ENCODE data around the gene CIAO2B.
"Not testable (repeated sequence)": the region's sequence is repeated elsewhere in the genome, so short reads cannot be mapped to it uniquely, and the experiment has no call there.

The CIAO2B gene

GRCh38 chr16:66898933-66899309, 35.3 kb downstream of the CIAO2B start:
- no peak for DNase-seq (ENCODE audit: low read depth in 1 of 2, low spot score in 1 of 2)
- Histone ChIP-seq H3K27ac (replicated peaks) (no peak overlapping the region), H3K4me3 (replicated peaks; ENCODE audit: insufficient read depth, low read length) (no peak overlapping the region), H3K27me3 (ENCODE audit: insufficient read depth, poor library complexity, severe bottlenecking) (no peaks in the 10 kb centered on the region)
- TF ChIP-seq POLR2AphosphoS5 (IDR thresholded peaks at IDR 0.05; ENCODE audit: low read depth) = no peak
- TF ChIP-seq GABPA (IDR thresholded peaks at IDR 0.05; ENCODE audit: low read depth) = no peak
- no peak for TF ChIP-seq CTCF (IDR thresholded peaks at IDR 0.05; ENCODE audit: insufficient read depth, low read length)
- TF ChIP-seq REST (IDR thresholded peaks at IDR 0.05; ENCODE audit: insufficient replicate concordance, low read depth) = no peak
- no peak for TF ChIP-seq SPI1 (IDR thresholded peaks at IDR 0.05; ENCODE audit: borderline replicate concordance, low read depth)

- no peak overlapping the region for H3K27ac ChIP-seq (replicated peaks)
- TF ChIP-seq CTCF (IDR thresholded peaks at IDR 0.05; ENCODE audit: insufficient read depth, low read length) = no peak
- TF ChIP-seq GABPA (IDR thresholded peaks at IDR 0.05; ENCODE audit: low read depth) = no peak
- no peak for TF ChIP-seq POLR2AphosphoS5 (IDR thresholded peaks at IDR 0.05; ENCODE audit: low read depth)
- no peak for TF ChIP-seq SPI1 (IDR thresholded peaks at IDR 0.05; ENCODE audit: borderline replicate concordance, low read depth)
- no peak for TF ChIP-seq REST (IDR thresholded peaks at IDR 0.05; ENCODE audit: insufficient replicate concordance, low read depth)
- no peak overlapping the region for H3K4me3 ChIP-seq (replicated peaks; ENCODE audit: insufficient read depth, low read length)
- DNase-seq (ENCODE audit: low read depth in 1 of 2, low spot score in 1 of 2) = no peak
- no peaks in the 10 kb centered on the region for H3K27me3 ChIP-seq (ENCODE audit: insufficient read depth, poor library complexity, severe bottlenecking)
Observed at GRCh38 chr16:66898207-66898606, 36.0 kb downstream of the CIAO2B start.

GRCh38 chr16:66896682-66897081, 37.5 kb downstream of the CIAO2B start:
- not testable (repeated sequence) for H3K27ac ChIP-seq (replicated peaks); H3K27me3 ChIP-seq (ENCODE audit: insufficient read depth, poor library complexity, severe bottlenecking); DNase-seq (ENCODE audit: low read depth in 1 of 2, low spot score in 1 of 2); H3K4me3 ChIP-seq (replicated peaks; ENCODE audit: insufficient read depth, low read length)

GRCh38 chr16:66895999-66896398, 38.2 kb downstream of the CIAO2B start:
- no peaks in the 10 kb centered on the region for H3K27me3 ChIP-seq (ENCODE audit: insufficient read depth, poor library complexity, severe bottlenecking)
- H3K27ac ChIP-seq (replicated peaks) = no peak overlapping the region

More at GRCh38 chr16:66895999-66896398, 38.2 kb downstream of the CIAO2B start:
- no peak overlapping the region for H3K4me3 ChIP-seq (replicated peaks; ENCODE audit: insufficient read depth, low read length)
- DNase-seq (ENCODE audit: low read depth in 1 of 2, low spot score in 1 of 2) = no peak
- TF ChIP-seq POLR2AphosphoS5 (IDR thresholded peaks at IDR 0.05; ENCODE audit: low read depth) (no peak), GABPA (IDR thresholded peaks at IDR 0.05; ENCODE audit: low read depth) (no peak), SPI1 (IDR thresholded peaks at IDR 0.05; ENCODE audit: borderline replicate concordance, low read depth) (no peak), CTCF (IDR thresholded peaks at IDR 0.05; ENCODE audit: insufficient read depth, low read length) (no peak), REST (IDR thresholded peaks at IDR 0.05; ENCODE audit: insufficient replicate concordance, low read depth) (no peak)
